Measurements from ENCODE around the gene ADAMTS18. TPM values are rescaled to one million over a fixed set of nuclear protein-coding genes. Genes with fewer than 3 reads are reported as not detected.

ADAMTS18 gene
- total RNA-seq, 1 donor from 2014 or later = 1.7 TPM

DNA sequence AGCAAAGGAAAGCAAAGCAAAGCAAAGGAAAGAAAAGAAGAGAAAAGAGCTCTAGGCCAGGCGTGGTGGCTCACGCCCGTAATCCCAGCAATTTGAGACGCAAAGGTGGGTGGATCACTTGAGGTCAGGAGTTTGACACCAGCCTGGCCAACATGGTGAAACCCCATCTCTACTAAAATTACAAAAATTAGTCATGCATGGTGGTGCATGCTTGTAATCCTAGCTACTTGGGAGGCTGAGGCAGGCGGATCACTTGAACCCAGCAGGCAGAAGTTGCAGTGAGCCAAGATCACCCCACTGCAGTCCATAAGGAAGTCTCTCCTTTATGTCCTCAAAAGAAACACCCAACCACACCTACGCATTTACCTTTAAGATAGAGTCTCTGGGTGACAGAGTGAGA, 70.1 kb downstream of the ADAMTS18 start:
- H3K4me3 Mint-ChIP-seq (ENCODE audit: unreplicated experiment) = no peak overlapping the region
- no peaks in the 10 kb centered on the region for H3K27me3 Mint-ChIP-seq (ENCODE audit: unreplicated experiment)
- H3K36me3 Mint-ChIP-seq (ENCODE audit: unreplicated experiment) = no peaks in the 10 kb centered on the region
- no peak overlapping the region for H3K27ac Mint-ChIP-seq (ENCODE audit: unreplicated experiment)
- DNase-seq = no peak
- TF ChIP-seq CTCF (IDR thresholded peaks at IDR 0.05; ENCODE audit: partially characterized antibody, unreplicated experiment) = no peak
- no peaks in the 10 kb centered on the region for H3K9me3 Mint-ChIP-seq (ENCODE audit: unreplicated experiment)
- H3K4me1 Mint-ChIP-seq (ENCODE audit: low read depth, unreplicated experiment) = no peaks in the 10 kb centered on the region

- H3K36me3 Mint-ChIP-seq (ENCODE audit: unreplicated experiment) = no peaks in the 10 kb centered on the region
- DNase-seq = no peak
Measured at GRCh38 chr16:77359065-77359502, 75.8 kb downstream of the ADAMTS18 start.

GRCh38 chr16:77353587-77354263, 81.1 kb downstream of the ADAMTS18 start:
- Mint-ChIP-seq H3K9me3 (ENCODE audit: unreplicated experiment) (no peaks in the 10 kb centered on the region), H3K36me3 (ENCODE audit: unreplicated experiment) (no peaks in the 10 kb centered on the region), H3K4me3 (ENCODE audit: unreplicated experiment) (no peak overlapping the region), H3K27ac (ENCODE audit: unreplicated experiment) (no peak overlapping the region), H3K27me3 (ENCODE audit: unreplicated experiment) (no peaks in the 10 kb centered on the region), H3K4me1 (ENCODE audit: low read depth, unreplicated experiment) (no peaks in the 10 kb centered on the region)
- no peak for DNase-seq
- no peak for TF ChIP-seq CTCF (IDR thresholded peaks at IDR 0.05; ENCODE audit: partially characterized antibody, unreplicated experiment)

More at GRCh38 chr16:77359065-77359502, 75.8 kb downstream of the ADAMTS18 start:
- Mint-ChIP-seq H3K4me3 (ENCODE audit: unreplicated experiment) (no peak overlapping the region), H3K9me3 (ENCODE audit: unreplicated experiment) (no peaks in the 10 kb centered on the region), H3K27ac (ENCODE audit: unreplicated experiment) (no peak overlapping the region), H3K4me1 (ENCODE audit: low read depth, unreplicated experiment) (no peaks in the 10 kb centered on the region), H3K27me3 (ENCODE audit: unreplicated experiment) (no peaks in the 10 kb centered on the region)
- TF ChIP-seq CTCF (IDR thresholded peaks at IDR 0.05; ENCODE audit: partially characterized antibody, unreplicated experiment) = no peak

DNA sequence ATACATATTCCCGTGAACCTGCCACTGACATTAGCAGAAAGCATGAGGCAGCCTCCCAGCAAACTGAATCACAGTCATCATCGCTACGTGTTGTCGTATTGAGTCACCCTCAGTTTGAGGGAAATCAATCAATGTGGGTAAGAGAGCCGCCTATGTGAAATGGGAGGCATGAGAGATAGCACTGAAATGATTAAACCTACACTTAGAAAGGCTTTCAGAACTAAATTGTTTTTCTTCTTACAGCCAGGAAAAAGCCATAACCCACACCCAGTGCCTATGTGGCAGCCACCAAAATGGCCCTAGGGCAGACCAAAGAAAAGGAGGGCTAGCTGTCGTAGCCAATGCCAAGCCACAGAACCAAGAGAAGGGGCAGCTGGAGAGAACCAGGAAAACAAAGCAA, 90.5 kb downstream of the ADAMTS18 start:
- H3K27me3 Mint-ChIP-seq (ENCODE audit: unreplicated experiment) = peaks cover 2% of the 10 kb centered on the region
- H3K9me3 Mint-ChIP-seq (ENCODE audit: unreplicated experiment) = no peaks in the 10 kb centered on the region
- no peak overlapping the region for H3K27ac Mint-ChIP-seq (ENCODE audit: unreplicated experiment)
- no peak for DNase-seq
- no peak for TF ChIP-seq CTCF (IDR thresholded peaks at IDR 0.05; ENCODE audit: partially characterized antibody, unreplicated experiment)
- H3K36me3 Mint-ChIP-seq (ENCODE audit: unreplicated experiment) = no peaks in the 10 kb centered on the region
- no peak overlapping the region for H3K4me3 Mint-ChIP-seq (ENCODE audit: unreplicated experiment)
- no peaks in the 10 kb centered on the region for H3K4me1 Mint-ChIP-seq (ENCODE audit: low read depth, unreplicated experiment)

GRCh38 chr16:77336637-77337036, 98.2 kb downstream of the ADAMTS18 start:
- H3K4me3 Mint-ChIP-seq (ENCODE audit: unreplicated experiment) = no peak overlapping the region
- no peaks in the 10 kb centered on the region for H3K27me3 Mint-ChIP-seq (ENCODE audit: unreplicated experiment)
- no peaks in the 10 kb centered on the region for H3K36me3 Mint-ChIP-seq (ENCODE audit: unreplicated experiment)
- no peak for DNase-seq
- no peaks in the 10 kb centered on the region for H3K4me1 Mint-ChIP-seq (ENCODE audit: low read depth, unreplicated experiment)
- H3K27ac Mint-ChIP-seq (ENCODE audit: unreplicated experiment) = no peak overlapping the region
- TF ChIP-seq CTCF (IDR thresholded peaks at IDR 0.05; ENCODE audit: partially characterized antibody, unreplicated experiment) = no peak
- no peaks in the 10 kb centered on the region for H3K9me3 Mint-ChIP-seq (ENCODE audit: unreplicated experiment)
